Large intestine (tissue), 3 donors: Measurements from ENCODE around the gene COL1A1. TPM values are rescaled to one million over a fixed set of nuclear protein-coding genes. Genes with fewer than 3 reads are reported as not detected.

Experiments
- DNase-seq, 2 donors: peaks; one replicate each; pipeline versions ENCODE4 v3.0.0 to v3.0.0-alpha.2; 2013
- H3K27ac ChIP-seq: one replicate; pipeline ENCODE4 v1.5.1; 2013; ENCODE audit warnings: low read length
- H3K27me3 ChIP-seq: 2 replicates; pipeline ENCODE4 v1.6.1; 2013; ENCODE audit warnings: low read length; ENCODE audit not compliant: control insufficient read depth, insufficient read depth
- H3K36me3 ChIP-seq: 2 replicates; pipeline ENCODE4 v1.6.1; 2013; ENCODE audit warnings: low read length; ENCODE audit not compliant: control insufficient read depth, insufficient read depth
- H3K4me1 ChIP-seq: one replicate; pipeline ENCODE4 v1.6.1; 2013; ENCODE audit warnings: low read length; ENCODE audit not compliant: control insufficient read depth, insufficient read depth
- H3K4me3 ChIP-seq: one replicate; pipeline ENCODE4 v1.5.1; 2013; ENCODE audit warnings: low read length
- H3K9me3 ChIP-seq: one replicate; pipeline ENCODE4 v1.6.1; 2013; ENCODE audit warnings: mild to moderate bottlenecking, low read depth, low read length, moderate library complexity; ENCODE audit not compliant: control insufficient read depth
- WGBS: methylation state at CpG from one replicate; pipeline ENCODE4 v1.1.5; 2013; ENCODE audit warnings: low lambda C conversion rate; ENCODE audit not compliant: insufficient coverage; 5-methylcytosine and 5-hydroxymethylcytosine counted together
- polyA plus RNA-seq: library from polyadenylated mRNA; unstranded; fragments of 120-200 nt; gene quantifications from one replicate; pipeline ENCODE4 v1.2.1, GENCODE V29; 2013

The COL1A1 gene
- polyA plus RNA-seq, 1 donor = 488 TPM

- no peaks in the 10 kb centered on the region for H3K4me1 ChIP-seq
- no peaks in the 10 kb centered on the region for H3K27me3 ChIP-seq
- no peak overlapping the region for H3K27ac ChIP-seq
- DNase-seq = no peak
- no peaks in the 10 kb centered on the region for H3K36me3 ChIP-seq
- no peak overlapping the region for H3K4me3 ChIP-seq
- WGBS = no CpG with 5 or more reads among the region's 3 CpGs
- H3K9me3 ChIP-seq = peaks cover 2% of the 10 kb centered on the region
Observed at GRCh38 chr17:50225701-50226240, 24.3 kb upstream of the COL1A1 start.

- Histone ChIP-seq H3K36me3 (no peaks in the 10 kb centered on the region), H3K4me1 (peaks cover 6% of the 10 kb centered on the region), H3K27ac (no peak overlapping the region), H3K27me3 (no peaks in the 10 kb centered on the region), H3K4me3 (no peak overlapping the region), H3K9me3 (peaks cover 2% of the 10 kb centered on the region)
- no CpG with 5 or more reads among the region's 6 CpGs for WGBS
- no peak for DNase-seq
Observed at GRCh38 chr17:50222922-50223321, 21.5 kb upstream of the COL1A1 start.

GRCh38 chr17:50221864-50222545, 20.6 kb upstream of the COL1A1 start:
- no peaks in the 10 kb centered on the region for H3K36me3 ChIP-seq
- peaks cover 2% of the 10 kb centered on the region for H3K9me3 ChIP-seq
- no peak for DNase-seq
- no peaks in the 10 kb centered on the region for H3K27me3 ChIP-seq
- no peak overlapping the region for H3K4me3 ChIP-seq
- H3K27ac ChIP-seq = no peak overlapping the region
- WGBS = no CpG with 5 or more reads among the region's 8 CpGs
- peaks cover 6% of the 10 kb centered on the region for H3K4me1 ChIP-seq

GRCh38 chr17:50221266-50221863, 19.9 kb upstream of the COL1A1 start:
- Histone ChIP-seq H3K4me3 (no peak overlapping the region), H3K4me1 (peaks cover 6% of the 10 kb centered on the region), H3K27ac (no peak overlapping the region), H3K36me3 (no peaks in the 10 kb centered on the region), H3K27me3 (no peaks in the 10 kb centered on the region), H3K9me3 (no peaks in the 10 kb centered on the region)
- no CpG with 5 or more reads among the region's 9 CpGs for WGBS
- no peak for DNase-seq

- WGBS = no CpG with 5 or more reads among the region's 15 CpGs
- Histone ChIP-seq H3K27me3 (no peaks in the 10 kb centered on the region), H3K9me3 (no peaks in the 10 kb centered on the region), H3K36me3 (no peaks in the 10 kb centered on the region), H3K4me1 (peaks cover 6% of the 10 kb centered on the region), H3K4me3 (no peak overlapping the region), H3K27ac (no peak overlapping the region)
- DNase-seq = no peak
Observed at GRCh38 chr17:50220811-50221210, 19.4 kb upstream of the COL1A1 start.

- H3K4me1 ChIP-seq = peaks cover 6% of the 10 kb centered on the region
- WGBS = no CpG with 5 or more reads among the region's 4 CpGs
- H3K27ac ChIP-seq = peak overlapping the region; percentile 6
- H3K27me3 ChIP-seq = no peaks in the 10 kb centered on the region
- DNase-seq = peak in 1 of 2 donors; percentile 35
- H3K9me3 ChIP-seq = no peaks in the 10 kb centered on the region
- no peak overlapping the region for H3K4me3 ChIP-seq
- no peaks in the 10 kb centered on the region for H3K36me3 ChIP-seq
Observed at GRCh38 chr17:50219939-50220465, 18.6 kb upstream of the COL1A1 start.

GRCh38 chr17:50219342-50219741, 17.9 kb upstream of the COL1A1 start:
- no CpG with 5 or more reads among the region's 5 CpGs for WGBS
- no peaks in the 10 kb centered on the region for H3K27me3 ChIP-seq
- H3K27ac ChIP-seq = no peak overlapping the region
- H3K4me1 ChIP-seq = peaks cover 6% of the 10 kb centered on the region
- no peaks in the 10 kb centered on the region for H3K36me3 ChIP-seq
- no peak overlapping the region for H3K4me3 ChIP-seq
- H3K9me3 ChIP-seq = no peaks in the 10 kb centered on the region
- no peak for DNase-seq

GRCh38 chr17:50218771-50219315, 17.4 kb upstream of the COL1A1 start:
- H3K4me3 ChIP-seq = no peak overlapping the region
- no CpG with 5 or more reads among the region's 1 CpG for WGBS
- no peaks in the 10 kb centered on the region for H3K27me3 ChIP-seq
- H3K36me3 ChIP-seq = no peaks in the 10 kb centered on the region
- H3K9me3 ChIP-seq = no peaks in the 10 kb centered on the region
- no peak for DNase-seq
- no peak overlapping the region for H3K27ac ChIP-seq
- H3K4me1 ChIP-seq = peaks cover 6% of the 10 kb centered on the region

GRCh38 chr17:50218071-50218759, 16.8 kb upstream of the COL1A1 start:
- no peak overlapping the region for H3K4me3 ChIP-seq

GRCh38 chr17:50217591-50217990, 16.2 kb upstream of the COL1A1 start:
- Histone ChIP-seq H3K9me3 (no peaks in the 10 kb centered on the region), H3K27me3 (no peaks in the 10 kb centered on the region), H3K4me3 (no peak overlapping the region), H3K36me3 (no peaks in the 10 kb centered on the region), H3K27ac (no peak overlapping the region), H3K4me1 (peaks cover 6% of the 10 kb centered on the region)
- no peak for DNase-seq
- 64% methylated on average over 1 of the region's 3 CpGs for WGBS

More at GRCh38 chr17:50218071-50218759, 16.8 kb upstream of the COL1A1 start:
- Histone ChIP-seq H3K27ac (no peak overlapping the region), H3K4me1 (peaks cover 6% of the 10 kb centered on the region), H3K36me3 (no peaks in the 10 kb centered on the region), H3K9me3 (no peaks in the 10 kb centered on the region), H3K27me3 (no peaks in the 10 kb centered on the region)
- DNase-seq = no peak
- 82% methylated on average over 1 of the region's 3 CpGs for WGBS
